A549 (cell line): ENCODE results near the gene RALGPS2. TPM values are rescaled to one million over a fixed set of nuclear protein-coding genes. Genes with fewer than 3 reads are reported as not detected.

Source experiments
- ATAC-seq, 2 experiments: fragments of 200-7000 bp in 1 of 2; fragments of >200 bp in 1 of 2; cut with Nextera tagmentation in 1 of 2; cut with Tn5 transposase in 1 of 2; 3 replicates each; pipeline versions ENCODE4 v1.8.0 to v1.9.1; 2018 to 2020; ENCODE audit warnings: mild to moderate bottlenecking in 1 of 2, moderate library complexity in 1 of 2
- CTCF ChIA-PET: fragments of 300-600 bp; sonication (Branson Sonifier 250); formaldehyde crosslinking; extraction: SDS; loops from one replicate; lab custom pipeline; 2021; ENCODE audit warnings: antibody characterized with exemption, inconsistent platforms; lab: Yijun Ruan, JAX
- POLR2A ChIA-PET: fragments of 350-600 bp; formaldehyde crosslinking; extraction: SDS; loops from one replicate; lab custom pipeline; 2021; ENCODE audit warnings: antibody characterized with exemption, inconsistent platforms; lab: Yijun Ruan, JAX
- DNase-seq, 2 experiments: peaks; one replicate each; pipeline versions ENCODE4 v3.0.0 to v3.0.0-alpha.2; 2011 to 2016; ENCODE audit warnings: low read depth in 1 of 2, low spot score in 1 of 2
- FAIRE-seq: peaks from 2 replicates; lab custom pipeline; 2011; peaks lifted over from hg19 to GRCh38; lab: Jason Lieb, UNC
- H3K27ac ChIP-seq, 2 experiments: fragments of >200 bp; sonication (Bioruptor Twin); formaldehyde crosslinking; 3 replicates each; pipeline ENCODE4 v1.5.1; 2016 to 2017
- H3K4me1 ChIP-seq: fragments of >200 bp; sonication (Bioruptor Twin); formaldehyde crosslinking; 3 replicates; pipeline ENCODE4 v1.6.1; 2016
- H3K4me2 ChIP-seq: fragments of >200 bp; sonication (Bioruptor Twin); formaldehyde crosslinking; 3 replicates; pipeline ENCODE4 v1.6.1; 2016
- H3K4me3 ChIP-seq: fragments of >200 bp; sonication (Bioruptor Twin); formaldehyde crosslinking; 3 replicates; pipeline ENCODE4 v1.5.1; 2016
- H3K9me3 ChIP-seq: fragments of >200 bp; sonication (Bioruptor Twin); formaldehyde crosslinking; 3 replicates; pipeline ENCODE4 v1.6.1; 2016
- BCL3 ChIP-seq: fragments of >200 bp; sonication (Bioruptor Twin); formaldehyde crosslinking; IDR thresholded peaks from 3 replicates; pipeline ENCODE4 v1.6.1; 2016
- BHLHE40 ChIP-seq: IDR thresholded peaks from 2 replicates; pipeline ENCODE4 v1.6.1; 2012; ENCODE audit warnings: low read depth, low read length, inconsistent platforms
- CHD4 ChIP-seq: fragments of 200-600 bp; sonication (generic); IDR thresholded peaks from 2 replicates; pipeline ENCODE4 v1.6.1; 2016; ENCODE audit warnings: antibody characterized with exemption, mild to moderate bottlenecking, borderline replicate concordance
- CTCF ChIP-seq: fragments of >200 bp; sonication (Bioruptor Twin); formaldehyde crosslinking; IDR thresholded peaks from 3 replicates; pipeline ENCODE4 v1.5.1; 2016
- HOXA7 ChIP-seq: fragments of 250-450 bp; sonication (Bioruptor Pico); IDR thresholded peaks from 2 replicates; pipeline ENCODE4 v1.5.0; 2020; ENCODE audit warnings: mild to moderate bottlenecking, moderate library complexity
- KDM1A ChIP-seq: fragments of 200-600 bp; sonication (generic); IDR thresholded peaks from 2 replicates; pipeline ENCODE4 v1.6.1; 2016; ENCODE audit warnings: low read depth, mild to moderate bottlenecking
- MAFK ChIP-seq: fragments of 450-650 bp; IDR thresholded peaks from 2 replicates; pipeline ENCODE4 v1.6.1; 2014; ENCODE audit not compliant: partially characterized antibody
- RAD21 ChIP-seq, 2 experiments: fragments of >200 bp in 1 of 2; sonication (Bioruptor Twin) in 1 of 2; formaldehyde crosslinking in 1 of 2; IDR thresholded peaks in 1 of 2; conservative IDR thresholded peaks in 1 of 2; 2 replicates in 1 of 2; 3 replicates in 1 of 2; pipeline ENCODE4 v1.6.1; 2012 to 2018; ENCODE audit warnings: inconsistent platforms in 1 of 2
- RARB ChIP-seq: fragments of 250-450 bp; sonication (Bioruptor Pico); IDR thresholded peaks from 2 replicates; pipeline ENCODE4 v1.8.0; 2021; ENCODE audit warnings: mild to moderate bottlenecking, moderate library complexity
- RCOR1 ChIP-seq: fragments of 150-350 bp; IDR thresholded peaks from 2 replicates; pipeline ENCODE4 v1.6.1; 2014; ENCODE audit warnings: antibody characterized with exemption, low read length, low read depth
- RNF2 ChIP-seq: fragments of 200-600 bp; sonication (generic); IDR thresholded peaks from 2 replicates; pipeline ENCODE4 v1.6.1; 2016; ENCODE audit warnings: low read depth, mild to moderate bottlenecking, antibody characterized with exemption, moderate library complexity, borderline replicate concordance
- SMC3 ChIP-seq: fragments of >200 bp; sonication (Bioruptor Twin); formaldehyde crosslinking; IDR thresholded peaks from 3 replicates; pipeline ENCODE4 v1.6.1; 2018; ENCODE audit warnings: inconsistent platforms
- TFCP2L1 ChIP-seq: fragments of 250-450 bp; sonication (Bioruptor Pico); IDR thresholded peaks from 2 replicates; pipeline ENCODE4 v1.5.0; 2021; ENCODE audit warnings: mild to moderate bottlenecking
- USF2 ChIP-seq: fragments of 450-650 bp; IDR thresholded peaks from 2 replicates; pipeline ENCODE4 v1.6.1; 2014; ENCODE audit warnings: antibody characterized with exemption
- ZNF302 ChIP-seq: fragments of 250-450 bp; sonication (Bioruptor Pico); IDR thresholded peaks from 2 replicates; pipeline ENCODE4 v1.9.0; 2021; ENCODE audit warnings: inconsistent platforms, mild to moderate bottlenecking, moderate library complexity
- whole genome bisulfite sequencing: methylation state at CpG from one replicate; pipeline ENCODE4 v1.1.6; 2017; ENCODE audit errors: missing lambda C conversion rate; 5-methylcytosine and 5-hydroxymethylcytosine counted together
- polyA plus RNA-seq, 4 experiments: library from polyadenylated mRNA; depleted of rRNA in 3 of 4; stranded (reverse); fragments of >200 nt; fragmentation: RNase III in 1 of 4; extraction: RNeasy Plus Mini Kit Qiagen cat#74134 plus additional on column Dnase treatment in 1 of 4; gene quantifications; 2 replicates in 3 of 4; 3 replicates in 1 of 4; pipeline ENCODE4 v1.2.3, GENCODE V29; 2011 to 2017

RALGPS2 gene
- polyA plus RNA-seq, 2 of the 4 experiments (the other 2 are of a cell fraction): 11.8 to 18.6 TPM

- no peak for TF ChIP-seq RARB (CRISPR knock-in tag)
- TF ChIP-seq RCOR1: no peak
- H3K4me3 ChIP-seq: no peak overlapping the region
- 92% methylated on average over 6 of the region's 6 CpGs for WGBS
- ATAC-seq (no peak), FAIRE-seq (no peak), DNase-seq (no peak)
- CTCF ChIA-PET: interaction anchor here (1.1 kb wide), 1 partner anchor 10 kb away, joined by 3 read pairs; no protein-coding TSS in a partner anchor
- H3K4me2 ChIP-seq: no peak overlapping the region
- H3K9me3 ChIP-seq: no peaks in the 10 kb centered on the region
- POLR2A ChIA-PET: no interaction called here
- no peak overlapping the region for H3K27ac ChIP-seq
- H3K4me1 ChIP-seq: peaks cover 11% of the 10 kb centered on the region; the same call in 2 of the 3 replicates
These were observed 139.3 kb downstream of the RALGPS2 start for GRCh38 chr1:178864326-178864725.

- ATAC-seq (no peak), FAIRE-seq (no peak), DNase-seq (no peak)
- Histone ChIP-seq H3K4me3 (peak overlapping the region; percentile 29; the same call in 2 of the 3 replicates), H3K27ac (peak overlapping the region; percentile 22 to 26; a peak in 3 of 6 replicates), H3K9me3 (no peaks in the 10 kb centered on the region), H3K4me2 (peak overlapping the region; percentile 63)
- WGBS: 50% methylated on average over 5 of the region's 5 CpGs
- ChIA-PET POLR2A (no interaction called here), CTCF (no interaction called here)
- TF ChIP-seq TFCP2L1 (CRISPR knock-in tag): no peak
- TF ChIP-seq, all 56 proteins: peak for 0
- peaks cover 37% of the 10 kb centered on the region for H3K4me1 ChIP-seq
These were observed 142.6 kb downstream of the RALGPS2 start for GRCh38 chr1:178867670-178868069.

- no peak overlapping the region for H3K4me3 ChIP-seq
- TF ChIP-seq BHLHE40: no peak
- no peak for TF ChIP-seq CTCF
- POLR2A ChIA-PET: no interaction called here
- no peaks in the 10 kb centered on the region for H3K9me3 ChIP-seq
- H3K27ac ChIP-seq: no peak overlapping the region; a peak in 1 of 6 replicates
- peak overlapping the region; percentile 63; the same call in 1 of the 3 replicates for H3K4me2 ChIP-seq
- DNase-seq (no peak), ATAC-seq (no peak), FAIRE-seq (no peak)
- H3K4me1 ChIP-seq: peaks cover 37% of the 10 kb centered on the region
- 97% methylated on average over 1 of the region's 1 CpG for WGBS
- CTCF ChIA-PET: no interaction called here
These were observed 143.7 kb downstream of the RALGPS2 start for GRCh38 chr1:178868706-178869105.

GRCh38 chr1:178869119-178869697, 144.2 kb downstream of the RALGPS2 start:
- DNase-seq (no peak), FAIRE-seq (no peak), ATAC-seq (no peak)
- Histone ChIP-seq H3K4me3 (no peak overlapping the region), H3K4me1 (peaks cover 37% of the 10 kb centered on the region), H3K9me3 (no peaks in the 10 kb centered on the region), H3K27ac (no peak overlapping the region), H3K4me2 (peak overlapping the region; percentile 4; the same call in 1 of the 3 replicates)
- ChIA-PET CTCF (no interaction called here), POLR2A (no interaction called here)
- 76% methylated on average over 3 of the region's 3 CpGs for whole genome bisulfite sequencing
- TF ChIP-seq RAD21 (conservative IDR thresholded peaks at IDR 0.05 in 1 of 2, IDR thresholded peaks at IDR 0.05 in 1 of 2) (no peak), MAFK (no peak), USF2 (no peak)
- TF ChIP-seq, all 56 proteins: peak for 0

GRCh38 chr1:178870221-178870620, 145.2 kb downstream of the RALGPS2 start:
- Histone ChIP-seq H3K9me3 (no peaks in the 10 kb centered on the region), H3K4me3 (no peak overlapping the region), H3K4me2 (no peak overlapping the region; the same call in 2 of the 3 replicates), H3K4me1 (peaks cover 37% of the 10 kb centered on the region), H3K27ac (no peak overlapping the region)
- 68% methylated on average over 1 of the region's 1 CpG for WGBS
- ATAC-seq: no peak
- TF ChIP-seq CHD4 (no peak), RNF2 (no peak), SMC3 (no peak), HOXA7 (CRISPR knock-in tag) (no peak), BCL3 (no peak), KDM1A (no peak), ZNF302 (CRISPR knock-in tag) (no peak)
- POLR2A ChIA-PET: no interaction called here
- CTCF ChIA-PET: no interaction called here
- no peak for DNase-seq
- no peak for FAIRE-seq
